ENCODE data around the gene VAV2.

VAV2 gene

GRCh38 chr9:133824106-133824801 is 167.9 kb downstream of the VAV2 start:
- FAIRE-seq (no peak), DNase-seq (ENCODE audit: low spot score) (no peak)

GRCh38 chr9:133823189-133824105 is 168.7 kb downstream of the VAV2 start:
- no peak for FAIRE-seq

GRCh38 chr9:133822430-133823065 is 169.6 kb downstream of the VAV2 start:
- FAIRE-seq, result no peak
- DNase-seq (ENCODE audit: low spot score), result no peak

More at GRCh38 chr9:133823189-133824105, 168.7 kb downstream of the VAV2 start:
- no peak for DNase-seq (ENCODE audit: low spot score)

GRCh38 chr9:133821601-133822429 is 170.3 kb downstream of the VAV2 start:
- FAIRE-seq, result no peak
- no peak for DNase-seq (ENCODE audit: low spot score)

- DNase-seq (ENCODE audit: low spot score) (no peak), FAIRE-seq (no peak)
These were observed 172.2 kb downstream of the VAV2 start for GRCh38 chr9:133819923-133820322.

GRCh38 chr9:133818444-133818843 is 173.7 kb downstream of the VAV2 start:
- no peak for FAIRE-seq
- DNase-seq (ENCODE audit: low spot score), result no peak

GRCh38 chr9:133815781-133816180 is 176.3 kb downstream of the VAV2 start:
- no peak for FAIRE-seq
- DNase-seq (ENCODE audit: low spot score), result no peak

GRCh38 chr9:133814586-133815208 is 177.4 kb downstream of the VAV2 start:
- DNase-seq (ENCODE audit: low spot score), result no peak
- no peak for FAIRE-seq

GRCh38 chr9:133813749-133814585 is 178.2 kb downstream of the VAV2 start:
- FAIRE-seq (no peak), DNase-seq (ENCODE audit: low spot score) (no peak)

- FAIRE-seq (no peak), DNase-seq (ENCODE audit: low spot score) (no peak)
These were observed 179.0 kb downstream of the VAV2 start for GRCh38 chr9:133812941-133813748.

GRCh38 chr9:133812077-133812868 is 179.9 kb downstream of the VAV2 start:
- DNase-seq (ENCODE audit: low spot score) (no peak), FAIRE-seq (no peak)

GRCh38 chr9:133811471-133811870 is 180.7 kb downstream of the VAV2 start:
- FAIRE-seq (no peak), DNase-seq (ENCODE audit: low spot score) (no peak)

- DNase-seq (ENCODE audit: low spot score) (no peak), FAIRE-seq (no peak)
These were observed 181.4 kb downstream of the VAV2 start for GRCh38 chr9:133810556-133811195.

- FAIRE-seq (no peak), DNase-seq (ENCODE audit: low spot score) (no peak)
These were observed 182.8 kb downstream of the VAV2 start for GRCh38 chr9:133809335-133809734.

GRCh38 chr9:133807818-133808217 is 184.3 kb downstream of the VAV2 start:
- DNase-seq (ENCODE audit: low spot score) (no peak), FAIRE-seq (no peak)

- no peak for DNase-seq (ENCODE audit: low spot score)
- no peak for FAIRE-seq
These were observed 185.1 kb downstream of the VAV2 start for GRCh38 chr9:133807037-133807436.

GRCh38 chr9:133806623-133807010 is 185.5 kb downstream of the VAV2 start:
- DNase-seq (ENCODE audit: low spot score), result no peak
- FAIRE-seq, result no peak
